HG02885 (cell line): ENCODE results near the gene PDE4DIP.
A peak's percentile ranks its signal among the peaks of the same experiment; 100 is the strongest.
"Not testable (repeated sequence)": the region's sequence is repeated elsewhere in the genome, so short reads cannot be mapped to it uniquely, and the experiment has no call there.

Experiments
- ATAC-seq: cut with Tn5 transposase; IDR thresholded peaks from one replicate; pipeline ENCODE4 v1.9.1; 2021; ENCODE audit warnings: mild to moderate bottlenecking; ENCODE audit not compliant: unreplicated experiment, poor library complexity

PDE4DIP gene

GRCh38 chr1:148916222-148916621, 72.0 kb downstream of the PDE4DIP start:
- ATAC-seq: not testable (repeated sequence)

DNA sequence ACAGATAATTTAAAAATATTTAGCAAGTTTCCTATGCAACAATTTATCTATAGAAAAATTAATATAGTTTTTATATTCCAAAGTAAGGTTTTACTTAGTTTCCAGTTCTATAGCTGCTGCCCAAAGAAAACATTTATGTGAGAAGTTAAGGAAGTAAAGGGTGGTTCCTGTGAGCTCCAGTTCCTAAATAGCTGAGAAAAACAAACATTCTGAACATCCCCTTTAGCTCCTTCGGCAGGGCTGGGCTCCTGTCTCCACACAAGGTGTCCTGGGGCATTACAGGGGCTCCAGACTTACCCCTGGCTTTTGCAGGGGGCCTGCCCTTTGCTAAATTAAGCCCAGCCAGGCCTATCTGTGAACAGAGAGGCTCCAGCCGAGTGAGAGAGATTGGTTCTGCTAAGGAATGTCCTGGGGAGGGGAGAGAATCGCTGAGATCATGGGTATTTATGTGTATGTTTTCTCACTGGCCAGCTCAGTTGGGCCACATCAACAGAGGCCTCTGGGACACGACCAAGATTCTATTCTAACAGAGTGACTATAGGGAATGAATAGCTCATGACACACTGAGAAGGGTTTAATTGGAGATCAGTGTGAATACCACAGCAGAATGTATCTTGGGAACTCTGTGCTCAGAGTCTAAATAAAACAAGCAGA, 72.6 kb downstream of the PDE4DIP start:
- not testable (repeated sequence) for ATAC-seq

- not testable (repeated sequence) for ATAC-seq
Measured at GRCh38 chr1:148918836-148919447, 74.7 kb downstream of the PDE4DIP start.

- ATAC-seq: not testable (repeated sequence)
Measured at GRCh38 chr1:148921047-148921446, 76.8 kb downstream of the PDE4DIP start.

DNA sequence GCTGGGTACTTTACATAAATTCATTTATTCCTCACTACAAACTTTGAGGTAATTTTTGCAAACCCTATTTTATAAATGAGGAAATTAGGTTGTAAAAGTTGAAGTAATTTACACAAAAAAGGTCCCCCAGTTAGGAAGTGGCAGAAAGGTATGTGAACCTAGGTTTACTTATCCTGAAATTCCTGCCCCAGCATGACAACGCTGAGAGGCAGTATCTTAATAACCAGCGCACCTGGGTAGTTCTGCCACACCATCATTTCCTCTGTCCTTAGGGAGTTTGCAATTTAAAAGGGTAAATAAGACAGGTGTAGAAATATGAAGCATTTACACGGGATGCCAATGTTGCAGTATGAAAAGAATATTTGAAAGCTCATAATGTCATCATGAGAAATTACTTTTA, 79.6 kb downstream of the PDE4DIP start:
- ATAC-seq: not testable (repeated sequence)

- not testable (repeated sequence) for ATAC-seq
Measured at GRCh38 chr1:148927645-148928044, 83.4 kb downstream of the PDE4DIP start.

GRCh38 chr1:148929253-148929652, 85.0 kb downstream of the PDE4DIP start:
- not testable (repeated sequence) for ATAC-seq

GRCh38 chr1:148935381-148936002, 91.3 kb downstream of the PDE4DIP start:
- not testable (repeated sequence) for ATAC-seq

GRCh38 chr1:148942906-148943305, 98.7 kb downstream of the PDE4DIP start:
- ATAC-seq: not testable (repeated sequence)

- not testable (repeated sequence) for ATAC-seq
Measured at GRCh38 chr1:148945130-148945529, 100.9 kb downstream of the PDE4DIP start.

DNA sequence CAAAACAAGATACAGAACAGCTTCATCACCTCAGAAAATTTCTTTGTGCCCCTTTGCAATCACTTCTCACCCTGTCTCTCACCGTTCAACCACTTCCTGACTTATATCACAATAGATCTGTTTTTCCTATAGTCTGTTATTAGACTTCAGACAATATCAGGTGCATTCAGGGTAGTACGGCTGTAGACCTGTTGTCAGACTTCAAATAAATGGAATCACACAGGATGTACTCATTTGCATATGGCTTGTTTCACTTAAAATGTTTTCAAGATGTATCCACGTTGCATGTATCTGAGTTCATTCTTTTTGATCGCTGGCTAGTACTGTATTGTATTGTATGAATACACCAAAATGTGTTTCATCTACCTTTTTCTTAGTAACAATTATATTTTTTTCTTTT, 104.5 kb downstream of the PDE4DIP start:
- not testable (repeated sequence) for ATAC-seq

GRCh38 chr1:148951336-148952227, 107.4 kb downstream of the PDE4DIP start:
- ATAC-seq: peak; percentile 72

- peak; percentile 79 for ATAC-seq
Measured at GRCh38 chr1:148952253-148952937, 108.2 kb downstream of the PDE4DIP start.

- ATAC-seq: not testable (repeated sequence)
Measured at GRCh38 chr1:148952938-148953616, 108.8 kb downstream of the PDE4DIP start.

GRCh38 chr1:148953730-148954129, 109.5 kb downstream of the PDE4DIP start:
- ATAC-seq: not testable (repeated sequence)

- ATAC-seq: not testable (repeated sequence)
Measured at GRCh38 chr1:148958343-148958742, 114.1 kb downstream of the PDE4DIP start.

DNA sequence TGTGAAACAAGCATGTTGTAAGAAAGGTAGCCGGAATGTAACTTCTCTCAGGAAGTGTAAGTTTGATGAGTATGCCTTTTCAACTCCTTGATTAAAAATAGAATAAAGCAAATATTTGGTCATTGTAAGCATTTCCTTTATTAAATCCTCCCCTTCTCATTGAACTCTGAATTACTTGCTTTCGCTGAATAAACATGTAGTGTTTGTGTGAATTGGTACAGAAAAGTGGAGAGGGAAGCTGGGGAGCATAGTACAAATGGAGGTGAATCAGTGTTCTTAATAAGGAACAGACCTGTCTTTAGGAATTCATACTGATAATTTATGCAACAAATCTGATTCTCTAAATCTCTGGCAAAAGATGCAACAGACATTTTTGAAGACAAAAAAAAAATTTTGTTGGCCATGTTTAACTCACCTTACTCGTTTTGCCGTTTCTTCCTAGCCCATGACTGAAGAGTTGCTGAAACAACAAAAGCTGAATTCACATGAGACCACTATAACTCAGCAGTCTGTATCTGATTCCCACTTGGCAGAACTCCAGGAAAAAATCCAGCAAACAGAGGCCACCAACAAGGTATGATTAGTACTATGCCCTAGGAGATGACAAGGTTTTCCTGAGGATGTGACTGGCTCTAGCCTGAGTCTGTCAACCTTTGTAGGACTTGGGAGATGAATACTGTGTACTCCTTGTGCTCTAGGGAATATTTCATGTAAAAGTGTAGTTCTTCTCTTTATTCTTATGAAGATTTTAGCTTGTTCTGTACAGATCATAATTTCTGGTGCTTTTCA, 116.2 kb downstream of the PDE4DIP start:
- not testable (repeated sequence) for ATAC-seq

DNA sequence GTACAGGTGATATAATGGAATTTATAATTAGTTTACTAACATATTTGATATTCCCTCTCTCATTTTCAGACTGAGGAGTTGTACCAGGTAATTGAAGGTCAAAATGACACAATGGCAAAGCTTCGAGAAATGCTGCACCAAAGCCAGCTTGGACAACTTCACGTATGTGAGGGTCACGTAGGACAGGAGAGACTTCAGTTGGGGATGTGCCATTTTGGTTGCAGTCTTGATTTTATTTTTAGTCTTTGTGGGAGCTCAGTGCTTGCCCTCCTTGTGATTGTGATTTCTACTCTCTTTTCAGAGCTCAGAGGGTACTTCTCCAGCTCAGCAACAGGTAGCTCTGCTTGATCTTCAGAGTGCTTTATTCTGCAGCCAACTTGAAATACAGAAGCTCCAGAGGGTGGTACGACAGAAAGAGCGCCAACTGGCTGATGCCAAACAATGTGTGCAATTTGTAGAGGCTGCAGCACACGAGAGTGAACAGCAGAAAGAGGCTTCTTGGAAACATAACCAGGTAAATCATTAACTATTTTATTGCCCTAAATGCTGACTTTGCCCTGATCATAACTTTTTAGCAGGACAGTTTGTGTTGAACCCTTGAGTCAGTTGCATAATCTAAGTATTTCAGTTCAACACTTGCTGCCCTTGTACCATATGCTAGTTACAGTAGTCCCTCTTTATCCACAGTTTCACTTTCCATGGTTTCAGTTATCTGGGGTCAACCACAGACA, 118.1 kb downstream of the PDE4DIP start:
- ATAC-seq: not testable (repeated sequence)
